Breast epithelium (tissue), 3 donors: ENCODE results near the gene DOK5.

Experiments
- CTCF ChIP-seq, 3 donors: fragments of 450-650 bp; IDR thresholded peaks; one replicate each; pipeline ENCODE4 v1.5.1; 2016 to 2017; ENCODE audit warnings: antibody characterized with exemption in 3 of 3, mild to moderate bottlenecking in 3 of 3, moderate library complexity in 3 of 3
- POLR2A ChIP-seq: fragments of 450-650 bp; IDR thresholded peaks from one replicate; pipeline ENCODE4 v1.6.1; 2016; ENCODE audit warnings: antibody characterized with exemption, mild to moderate bottlenecking, moderate library complexity
- POLR2AphosphoS5 ChIP-seq, 3 donors: sonication (generic); formaldehyde crosslinking; IDR thresholded peaks; one replicate each; pipeline ENCODE4 v1.6.1; 2017; ENCODE audit warnings: antibody characterized with exemption in 3 of 3

GRCh38 chr20:54633374-54634355 lies 158.3 kb downstream of the DOK5 start:
- no peak for TF ChIP-seq POLR2AphosphoS5 (IDR thresholded peaks at IDR 0.05)
- TF ChIP-seq CTCF (IDR thresholded peaks at IDR 0.05): no peak
- TF ChIP-seq POLR2A: no peak
